Effector memory CD4-positive, alpha-beta T cell (primary cell): ENCODE results near the gene ABCG4.
"Not testable (repeated sequence)": the region's sequence is repeated elsewhere in the genome, so short reads cannot be mapped to it uniquely, and the experiment has no call there.

Experiments used
- DNase-seq, 3 donors: peaks; one replicate each; pipeline ENCODE4 v3.0.0-alpha.2; 2020
- H3K27ac ChIP-seq: 2 replicates; pipeline ENCODE4 v1.7.0; 2013; ENCODE audit warnings: mild to moderate bottlenecking, low read length, moderate library complexity; ENCODE audit not compliant: insufficient read depth, poor library complexity, severe bottlenecking
- H3K27me3 ChIP-seq: replicated peaks from 2 replicates; pipeline ENCODE4 v1.7.0; 2013; ENCODE audit warnings: mild to moderate bottlenecking, low read length; ENCODE audit not compliant: insufficient read depth, control insufficient read depth, poor library complexity, severe bottlenecking
- H3K36me3 ChIP-seq: 2 replicates; pipeline ENCODE4 v1.7.0; 2013; ENCODE audit warnings: mild to moderate bottlenecking, low read length, moderate library complexity; ENCODE audit not compliant: control insufficient read depth, insufficient read depth
- H3K4me1 ChIP-seq: 2 replicates; pipeline ENCODE4 v1.7.0; 2013; ENCODE audit warnings: low read length, mild to moderate bottlenecking; ENCODE audit not compliant: control insufficient read depth, insufficient read depth, poor library complexity, severe bottlenecking
- H3K4me3 ChIP-seq: 2 replicates; pipeline ENCODE4 v1.7.0; 2013; ENCODE audit warnings: low read length, low read depth, mild to moderate bottlenecking; ENCODE audit not compliant: insufficient read depth, poor library complexity, severe bottlenecking
- H3K9me3 ChIP-seq: 2 replicates; pipeline ENCODE4 v1.7.0; 2013; ENCODE audit warnings: mild to moderate bottlenecking, low read length, moderate library complexity; ENCODE audit not compliant: control insufficient read depth

ABCG4 gene

DNA sequence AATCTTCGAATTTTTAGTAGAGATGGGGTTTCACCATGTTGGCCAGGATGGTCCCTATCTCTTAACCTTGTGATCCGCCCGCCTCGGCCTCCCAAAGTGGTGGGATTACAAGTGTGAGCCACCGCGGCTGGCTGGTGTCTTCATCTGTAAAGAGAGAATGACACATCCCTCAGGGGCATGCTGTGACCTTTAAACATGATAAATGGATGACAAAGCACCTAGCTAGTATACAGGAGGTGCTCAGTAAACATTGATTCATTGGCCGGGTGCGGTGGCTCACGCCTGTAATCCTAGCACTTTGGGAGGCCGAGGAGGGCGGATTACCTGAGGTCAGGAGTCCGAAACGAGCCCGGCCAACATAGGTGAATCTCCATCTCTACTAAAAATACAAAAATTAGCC is 42.4 kb downstream of the ABCG4 start:
- not testable (repeated sequence) for H3K36me3 ChIP-seq, H3K4me1 ChIP-seq, H3K9me3 ChIP-seq, DNase-seq, H3K4me3 ChIP-seq, H3K27me3 ChIP-seq, H3K27ac ChIP-seq

DNA sequence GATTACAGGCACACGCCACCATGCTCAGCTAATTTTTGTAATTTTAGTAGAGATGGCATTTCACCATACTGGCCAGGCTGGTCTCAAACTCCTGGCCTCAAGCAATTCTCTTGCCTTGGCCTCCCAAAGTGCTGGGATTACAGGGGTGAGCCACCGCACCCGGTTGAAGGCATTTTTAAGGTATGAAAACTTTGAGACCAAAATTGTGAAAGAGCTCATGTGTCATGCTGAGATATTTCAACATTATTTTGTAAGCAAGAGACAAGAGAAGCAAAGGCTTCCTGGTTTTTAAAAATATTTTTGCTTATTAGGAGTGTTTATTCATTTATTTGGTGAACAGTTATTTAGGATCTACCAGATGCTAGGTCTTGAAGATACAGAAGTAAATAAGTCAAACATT is 43.3 kb downstream of the ABCG4 start:
- DNase-seq, result no peak

DNA sequence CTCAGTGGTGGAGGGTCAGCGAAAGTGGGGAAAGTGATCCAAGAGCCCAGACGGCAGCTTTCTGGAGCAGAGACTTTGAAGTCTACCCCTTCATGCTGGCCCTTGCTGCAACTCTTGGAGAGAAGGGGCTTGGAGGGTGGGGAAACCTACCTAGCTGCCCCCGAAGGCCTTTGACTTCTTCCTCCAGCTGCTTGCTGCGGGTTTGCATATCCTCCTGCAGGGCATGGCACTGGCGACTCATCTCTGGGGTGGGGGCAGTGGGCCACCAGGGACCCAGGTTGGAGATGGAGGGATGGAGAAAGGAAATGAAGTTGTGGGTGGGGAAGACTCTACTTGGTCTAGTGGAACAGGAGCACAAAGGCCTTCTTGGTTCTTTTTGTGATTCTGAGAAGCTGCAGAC is 44.1 kb downstream of the ABCG4 start:
- H3K36me3 ChIP-seq, result no peaks in the 10 kb centered on the region

More for the DNA sequence above, 43.3 kb downstream of the ABCG4 start:
- no peaks in the 10 kb centered on the region for H3K9me3 ChIP-seq
- H3K4me3 ChIP-seq, result no peak overlapping the region
- H3K27me3 ChIP-seq, result no peaks in the 10 kb centered on the region
- H3K4me1 ChIP-seq, result peaks cover 3% of the 10 kb centered on the region
- H3K27ac ChIP-seq, result no peak overlapping the region
- H3K36me3 ChIP-seq, result no peaks in the 10 kb centered on the region

GRCh38 chr11:119193626-119194025 is 44.8 kb downstream of the ABCG4 start:
- no peak overlapping the region for H3K27ac ChIP-seq
- H3K4me1 ChIP-seq, result peaks cover 3% of the 10 kb centered on the region

More for the DNA sequence above, 44.1 kb downstream of the ABCG4 start:
- Histone ChIP-seq H3K9me3 (no peaks in the 10 kb centered on the region), H3K27ac (no peak overlapping the region), H3K27me3 (no peaks in the 10 kb centered on the region), H3K4me1 (peaks cover 3% of the 10 kb centered on the region), H3K4me3 (no peak overlapping the region)
- no peak for DNase-seq

GRCh38 chr11:119194811-119195440 is 46.1 kb downstream of the ABCG4 start:
- H3K4me1 ChIP-seq, result peaks cover 3% of the 10 kb centered on the region
- H3K27ac ChIP-seq, result no peak overlapping the region
- no peak overlapping the region for H3K4me3 ChIP-seq
- H3K36me3 ChIP-seq, result no peaks in the 10 kb centered on the region
- no peak for DNase-seq
- no peaks in the 10 kb centered on the region for H3K27me3 ChIP-seq
- H3K9me3 ChIP-seq, result no peaks in the 10 kb centered on the region

More at GRCh38 chr11:119193626-119194025, 44.8 kb downstream of the ABCG4 start:
- H3K36me3 ChIP-seq, result no peaks in the 10 kb centered on the region
- no peaks in the 10 kb centered on the region for H3K9me3 ChIP-seq
- no peak for DNase-seq
- H3K4me3 ChIP-seq, result no peak overlapping the region
- H3K27me3 ChIP-seq, result no peaks in the 10 kb centered on the region

DNA sequence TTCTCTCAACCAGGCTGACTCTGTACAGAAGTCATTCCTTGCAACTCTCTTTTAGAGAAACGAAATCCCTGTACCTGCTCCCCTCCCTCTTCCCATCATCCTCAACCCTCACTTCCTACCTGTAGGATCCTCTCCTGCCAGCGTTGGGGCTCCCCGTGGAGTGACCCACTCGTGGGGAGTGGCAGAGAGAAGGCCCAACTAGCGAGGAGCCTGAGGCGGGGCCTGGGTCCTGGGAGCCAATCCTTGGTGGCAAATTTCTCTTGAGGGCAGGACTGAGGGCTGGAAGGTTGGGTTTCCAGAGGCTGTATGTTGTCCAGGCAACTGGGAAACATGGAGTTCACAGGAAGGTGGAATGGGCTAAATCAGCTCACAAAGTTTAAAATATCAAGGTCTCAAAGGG is 46.8 kb downstream of the ABCG4 start:
- no peak for DNase-seq
- no peaks in the 10 kb centered on the region for H3K9me3 ChIP-seq
- H3K36me3 ChIP-seq, result no peaks in the 10 kb centered on the region
- H3K4me1 ChIP-seq, result peaks cover 3% of the 10 kb centered on the region
- no peak overlapping the region for H3K27ac ChIP-seq
- no peaks in the 10 kb centered on the region for H3K27me3 ChIP-seq
- no peak overlapping the region for H3K4me3 ChIP-seq

DNA sequence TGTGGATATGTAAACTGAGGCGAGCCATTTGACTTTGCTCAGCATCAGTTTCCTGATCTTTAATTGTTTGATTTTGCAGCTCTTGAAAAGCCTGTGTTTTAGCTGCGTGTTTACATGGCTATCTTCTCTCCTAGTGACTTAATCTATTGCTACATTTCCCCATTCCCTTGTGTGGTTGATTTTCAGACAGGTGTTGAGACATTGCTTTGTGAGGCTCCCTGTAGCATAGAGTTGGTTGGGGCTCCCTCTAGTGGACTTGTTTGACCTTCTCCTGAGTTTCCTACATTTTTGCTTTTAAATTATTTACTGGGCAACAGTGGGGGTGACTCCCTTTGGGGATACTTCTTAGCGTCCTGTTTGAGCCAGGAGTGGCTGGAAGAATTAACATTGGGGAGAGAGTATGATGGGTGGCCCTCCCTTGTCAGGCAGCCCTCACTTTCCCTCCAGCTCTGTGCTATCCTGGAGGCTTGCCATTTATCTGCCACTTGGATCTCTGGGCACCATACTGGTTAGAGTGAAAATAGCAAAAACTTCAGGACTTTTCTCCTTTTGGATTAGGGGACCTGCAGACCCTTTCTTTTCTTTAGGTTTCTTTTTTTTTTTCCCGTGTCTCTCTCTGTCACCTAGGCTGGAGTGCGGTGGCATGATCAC is 48.1 kb downstream of the ABCG4 start:
- Histone ChIP-seq H3K27me3 (no peaks in the 10 kb centered on the region), H3K9me3 (no peaks in the 10 kb centered on the region), H3K4me3 (no peak overlapping the region), H3K36me3 (no peaks in the 10 kb centered on the region), H3K27ac (no peak overlapping the region), H3K4me1 (peaks cover 3% of the 10 kb centered on the region)
- peak; percentile 19 to 51 (median 37) for DNase-seq

- no peak for DNase-seq
- Histone ChIP-seq H3K27ac (no peak overlapping the region), H3K4me3 (no peak overlapping the region), H3K27me3 (no peaks in the 10 kb centered on the region), H3K9me3 (no peaks in the 10 kb centered on the region), H3K36me3 (no peaks in the 10 kb centered on the region), H3K4me1 (peaks cover 3% of the 10 kb centered on the region)
These were observed 50.1 kb downstream of the ABCG4 start for GRCh38 chr11:119198925-119199324.

DNA sequence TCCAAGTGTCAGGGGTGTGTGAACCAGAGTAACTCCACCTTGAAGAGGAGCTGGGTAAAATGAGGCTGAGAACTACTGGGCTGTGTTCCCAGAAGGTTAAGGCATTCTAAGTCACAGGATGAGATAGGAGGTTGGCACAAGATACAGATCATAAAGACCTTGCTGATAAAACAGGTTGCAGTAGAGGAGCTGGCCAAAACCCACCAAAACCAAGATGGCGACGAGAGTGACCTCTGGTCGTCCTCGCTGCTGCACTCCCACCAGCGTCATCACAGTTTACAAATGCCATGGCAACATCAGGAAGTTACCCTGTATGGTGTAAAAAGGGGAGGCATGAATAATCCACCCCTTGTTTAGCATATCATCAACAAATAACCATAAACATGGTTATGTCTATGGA is 52.4 kb downstream of the ABCG4 start:
- not testable (repeated sequence) for H3K36me3 ChIP-seq, H3K4me1 ChIP-seq, H3K27ac ChIP-seq, H3K4me3 ChIP-seq, H3K9me3 ChIP-seq, DNase-seq, H3K27me3 ChIP-seq

GRCh38 chr11:119202554-119202953 is 53.7 kb downstream of the ABCG4 start:
- Histone ChIP-seq H3K27me3 (no peaks in the 10 kb centered on the region), H3K4me3 (no peak overlapping the region), H3K9me3 (no peaks in the 10 kb centered on the region), H3K4me1 (peaks cover 6% of the 10 kb centered on the region), H3K36me3 (no peaks in the 10 kb centered on the region), H3K27ac (no peak overlapping the region)
- DNase-seq, result no peak
